CD1c-positive myeloid dendritic cell (primary cell): Measurements from ENCODE around the gene CSF2RB.

ENCODE experiments used
- DNase-seq: peaks from one replicate; pipeline ENCODE4 v3.0.0-alpha.2; 2016; ENCODE audit errors: extremely low spot score

Gene CSF2RB

DNA sequence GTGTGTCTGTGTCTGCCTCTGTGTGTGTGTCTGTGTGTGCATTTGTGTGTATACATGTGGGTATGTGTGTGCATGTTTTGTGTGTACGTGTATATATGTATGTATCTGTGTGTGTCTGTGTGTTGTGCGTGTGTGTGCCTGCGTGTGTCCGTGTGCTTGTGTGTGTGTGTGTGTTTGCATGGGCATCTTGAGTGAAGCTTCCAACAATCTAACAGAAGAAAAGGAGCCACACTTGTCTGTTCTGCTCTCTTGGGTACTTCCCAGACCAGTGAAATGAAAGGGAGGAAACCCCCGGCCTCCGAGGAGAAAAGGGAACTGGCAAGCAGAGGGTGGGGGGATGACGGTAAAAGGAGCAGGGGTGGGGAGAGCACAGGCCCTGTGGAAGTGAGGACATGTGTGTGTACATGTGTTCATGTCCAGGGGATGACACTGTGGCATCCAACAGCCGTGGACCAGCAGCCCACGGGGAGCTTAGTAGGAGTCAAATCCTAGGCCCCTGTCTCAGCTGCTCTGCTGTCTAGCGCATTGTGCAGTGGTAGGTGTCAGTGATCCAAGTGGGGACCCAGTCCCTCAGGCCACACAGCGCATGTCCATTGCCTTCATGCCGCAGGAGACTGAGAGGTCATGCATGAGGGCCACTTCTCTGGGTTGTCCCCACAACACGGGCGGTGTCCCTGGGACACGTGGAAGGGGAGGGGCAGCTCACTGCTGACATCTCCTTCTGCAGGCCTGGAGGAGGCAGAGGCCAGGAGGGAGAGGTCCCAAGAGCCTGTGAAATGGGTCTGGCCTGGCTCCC, 8.1 kb downstream of the CSF2RB start:
- DNase-seq: peak; percentile 84

DNA sequence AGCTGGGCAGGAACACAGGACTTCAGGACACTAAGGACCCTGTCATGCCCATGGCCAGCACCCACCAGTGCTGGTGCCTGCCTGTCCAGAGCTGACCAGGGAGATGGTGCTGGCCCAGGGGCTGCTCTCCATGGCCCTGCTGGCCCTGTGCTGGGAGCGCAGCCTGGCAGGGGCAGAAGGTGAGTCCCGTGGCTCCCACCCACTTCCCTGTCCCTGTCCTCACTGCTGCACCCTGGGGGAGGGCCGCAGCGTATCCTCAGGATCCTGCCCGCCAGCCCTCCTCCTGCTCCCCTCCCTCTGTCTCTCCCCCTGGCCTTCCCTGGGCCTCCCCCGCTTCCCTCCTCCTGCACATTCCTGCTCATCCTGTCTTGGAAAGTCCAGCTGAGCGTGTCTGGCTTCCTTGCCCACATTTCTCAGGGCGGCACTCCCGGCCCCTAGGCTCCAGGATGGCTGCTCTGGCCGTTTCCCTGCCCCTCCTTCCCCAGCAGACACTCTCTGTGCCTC, 8.7 kb downstream of the CSF2RB start:
- DNase-seq: no peak

DNA sequence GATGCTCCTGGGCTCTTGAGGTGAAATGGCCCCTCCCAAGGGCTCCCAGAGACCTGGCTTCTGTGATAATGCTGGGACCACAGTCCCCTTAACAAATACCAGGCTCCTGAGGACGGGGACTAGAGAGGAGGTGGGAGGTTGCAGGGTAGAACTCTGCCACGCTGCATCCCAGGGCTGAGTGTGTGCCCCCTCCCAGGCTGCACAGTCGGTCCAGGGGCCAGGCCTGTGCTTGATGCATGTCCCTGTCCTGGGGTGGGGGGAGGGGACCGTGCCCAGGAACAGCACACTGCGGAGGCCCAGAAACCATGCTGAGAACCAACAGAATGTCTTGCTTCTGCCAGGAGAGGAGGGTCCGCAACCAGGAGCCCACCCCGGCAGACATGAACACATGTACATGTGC, 9.3 kb downstream of the CSF2RB start:
- DNase-seq: no peak

DNA sequence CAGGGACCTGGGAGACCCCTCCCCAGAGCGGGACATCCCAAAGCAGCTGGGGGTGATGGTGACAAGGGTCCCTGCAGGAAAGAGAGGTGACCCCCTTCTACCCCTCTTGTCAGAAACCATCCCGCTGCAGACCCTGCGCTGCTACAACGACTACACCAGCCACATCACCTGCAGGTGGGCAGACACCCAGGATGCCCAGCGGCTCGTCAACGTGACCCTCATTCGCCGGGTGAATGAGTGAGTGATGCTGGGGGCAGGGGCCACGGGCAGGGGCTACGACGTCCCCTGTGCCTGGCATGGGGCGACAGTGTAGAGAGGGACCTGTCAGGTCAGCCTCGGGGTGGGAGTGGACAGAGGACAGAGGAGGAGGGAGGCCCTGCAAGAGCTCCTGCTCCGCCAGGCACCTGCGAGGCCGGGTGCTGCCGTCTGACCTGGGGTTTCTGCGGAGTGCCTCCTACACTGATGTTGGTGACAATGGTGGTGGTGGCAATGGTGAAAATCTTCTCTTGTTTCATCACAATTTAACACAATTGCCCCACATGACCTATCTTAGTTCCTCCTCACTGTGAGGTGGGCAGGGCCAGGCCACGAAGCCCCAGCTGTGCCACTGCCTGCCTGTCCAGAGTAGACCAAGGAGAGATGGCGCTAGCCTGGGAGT, 9.8 kb downstream of the CSF2RB start:
- peak; percentile 47 for DNase-seq

DNA sequence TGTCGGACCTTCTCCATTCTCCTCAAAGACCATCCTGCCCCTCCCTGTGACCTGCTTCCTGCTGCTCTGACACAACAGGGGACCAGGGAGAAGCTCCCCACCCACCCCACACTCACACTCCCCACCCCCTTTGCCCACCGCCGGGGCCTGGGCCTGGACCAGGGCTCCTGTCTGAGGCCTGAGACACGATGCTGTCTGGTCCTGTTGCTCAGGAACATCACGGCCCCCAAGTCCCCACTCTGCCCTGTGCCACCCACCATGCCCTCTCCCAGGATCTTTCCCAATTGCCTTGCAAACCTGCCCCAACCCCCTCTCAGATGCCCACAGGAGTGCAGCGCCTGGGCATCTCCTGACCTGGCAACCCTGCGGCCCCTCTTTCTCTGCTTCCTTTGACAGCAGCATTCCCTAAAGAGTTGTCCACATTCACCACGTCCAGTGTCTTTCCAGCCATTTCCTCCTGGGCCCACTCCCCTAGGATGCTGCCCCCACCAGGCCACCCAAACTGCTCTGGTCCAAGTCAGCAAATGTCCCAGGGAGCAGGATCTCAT, 10.8 kb downstream of the CSF2RB start:
- DNase-seq: no peak

DNA sequence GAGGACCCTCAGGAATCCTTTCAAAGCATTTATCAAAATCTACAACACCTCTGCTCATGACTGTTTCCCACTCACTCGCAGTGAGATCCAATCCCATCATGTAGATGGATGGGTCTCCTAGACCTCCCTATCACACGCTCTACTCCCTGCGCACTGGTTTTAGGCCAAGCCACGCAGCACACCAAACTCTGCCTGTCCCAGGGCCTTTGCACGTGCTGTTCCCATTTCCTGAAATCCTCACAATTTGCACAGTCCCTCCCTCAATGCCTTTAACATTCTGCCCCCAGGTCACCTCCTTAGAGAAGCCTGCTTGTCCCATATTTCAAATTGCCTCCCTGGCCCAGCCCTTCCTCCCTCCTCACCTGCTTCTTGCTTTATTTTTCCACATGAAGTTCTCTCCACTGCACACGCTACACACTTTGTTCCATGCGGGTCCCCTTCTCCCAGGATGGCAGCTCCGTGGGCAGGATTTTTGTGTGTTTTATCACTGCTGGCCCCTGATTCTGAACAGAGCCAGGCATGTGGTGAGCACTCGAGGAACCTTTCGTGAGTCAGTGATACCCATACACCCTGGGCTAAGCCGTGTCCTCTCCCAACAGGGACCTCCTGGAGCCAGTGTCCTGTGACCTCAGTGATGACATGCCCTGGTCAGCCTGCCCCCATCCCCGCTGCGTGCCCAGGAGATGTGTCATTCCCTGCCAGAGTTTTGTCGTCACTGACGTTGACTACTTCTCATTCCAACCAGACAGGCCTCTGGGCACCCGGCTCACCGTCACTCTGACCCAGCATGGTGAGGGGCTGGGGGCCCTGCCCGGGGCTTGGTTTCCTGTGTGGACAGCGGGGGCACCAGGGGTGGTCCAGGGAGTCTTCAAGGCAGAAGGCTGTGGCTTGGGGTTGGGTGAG, 12.2 kb downstream of the CSF2RB start:
- DNase-seq: no peak

DNA sequence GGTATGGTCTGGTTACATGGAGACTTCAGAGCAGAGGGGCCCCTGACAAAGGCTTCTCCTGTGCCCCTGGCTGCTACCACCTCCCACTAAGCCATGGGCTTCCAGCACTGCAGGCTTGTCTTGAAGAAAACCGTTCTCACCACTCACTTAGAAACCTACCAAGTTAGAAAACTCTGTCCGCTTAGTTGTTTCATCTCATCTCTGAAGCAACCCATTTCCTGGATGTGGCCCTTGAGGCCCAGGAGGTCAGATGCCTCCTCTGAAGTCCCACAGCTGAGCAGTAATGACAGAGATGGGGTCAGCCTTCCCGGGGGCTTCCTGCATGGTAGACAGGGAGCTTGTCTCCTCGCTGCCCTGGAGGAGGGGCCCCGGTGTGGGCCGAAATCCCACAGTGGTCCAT, 12.9 kb downstream of the CSF2RB start:
- no peak for DNase-seq

DNA sequence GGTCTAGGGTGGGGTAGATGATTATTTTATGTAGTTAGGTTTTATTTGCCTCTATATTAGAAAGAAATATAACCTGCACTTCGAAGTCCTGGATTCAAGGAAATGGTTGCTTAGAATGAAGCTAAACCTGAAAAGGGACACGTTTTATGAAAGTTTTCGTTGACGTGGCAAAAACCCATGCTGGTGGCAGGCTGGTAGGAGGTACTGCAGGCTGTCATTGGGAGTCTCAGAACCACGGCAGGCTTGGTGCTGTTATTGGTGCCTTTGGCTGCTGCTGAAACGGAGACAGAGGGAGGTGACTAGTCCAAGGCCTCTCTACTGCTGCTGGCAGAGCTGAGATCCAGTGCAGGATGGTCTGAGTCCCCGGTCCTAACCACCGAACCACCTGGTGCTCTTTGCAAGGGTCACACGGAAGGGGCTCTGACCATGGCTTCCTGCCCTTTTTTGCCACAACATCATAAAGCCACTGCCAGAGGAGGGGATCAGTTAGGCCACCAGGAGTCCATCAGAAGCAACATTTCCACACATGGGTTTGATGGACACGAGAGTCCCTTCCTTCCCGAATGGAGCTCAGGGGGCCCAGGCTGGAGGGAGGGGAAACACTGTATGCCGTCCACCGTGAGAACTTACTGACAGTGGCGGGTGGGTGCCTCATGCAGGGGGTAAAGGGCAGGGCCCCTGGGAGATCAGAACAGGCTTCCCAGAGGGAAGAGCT, 13.4 kb downstream of the CSF2RB start:
- DNase-seq: no peak

DNA sequence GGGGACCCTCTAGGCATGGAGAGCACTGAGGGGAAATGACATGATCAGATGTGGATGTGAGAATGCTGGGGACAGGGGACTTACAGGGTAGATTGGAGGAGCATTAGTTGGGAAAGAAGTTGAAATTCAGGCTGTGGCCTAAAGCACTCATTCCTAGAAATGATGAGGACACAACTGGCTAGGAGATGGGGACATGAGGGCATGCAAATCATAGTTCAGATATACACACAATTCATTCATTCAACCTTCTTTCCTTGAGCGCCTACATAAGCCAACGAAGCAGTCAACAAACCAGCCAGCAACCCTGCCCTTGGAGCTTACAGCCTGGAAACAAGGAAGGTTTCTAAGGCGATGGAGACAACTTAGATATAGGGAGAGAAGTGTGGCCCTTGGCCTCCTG, 14.2 kb downstream of the CSF2RB start:
- no peak for DNase-seq

DNA sequence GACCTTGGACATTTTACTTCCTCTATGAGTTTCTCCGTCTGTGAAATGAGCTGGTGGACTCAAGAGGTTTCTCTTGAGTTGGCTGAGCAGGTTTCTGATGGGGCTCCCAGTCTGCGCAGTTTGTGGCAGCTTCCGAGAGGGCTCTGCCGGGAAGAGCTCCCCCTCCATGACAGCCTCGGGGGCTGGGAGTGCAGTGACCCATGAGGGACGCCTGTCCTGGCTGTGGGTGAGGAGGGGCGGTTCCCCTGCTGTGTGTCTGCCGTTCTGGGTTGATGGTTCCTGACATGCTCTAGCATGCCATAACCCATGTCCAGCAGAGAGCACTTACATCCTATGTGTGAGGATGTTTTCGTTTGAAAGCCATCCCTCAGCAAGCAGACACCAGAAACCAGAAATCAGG, 14.8 kb downstream of the CSF2RB start:
- DNase-seq: no peak

DNA sequence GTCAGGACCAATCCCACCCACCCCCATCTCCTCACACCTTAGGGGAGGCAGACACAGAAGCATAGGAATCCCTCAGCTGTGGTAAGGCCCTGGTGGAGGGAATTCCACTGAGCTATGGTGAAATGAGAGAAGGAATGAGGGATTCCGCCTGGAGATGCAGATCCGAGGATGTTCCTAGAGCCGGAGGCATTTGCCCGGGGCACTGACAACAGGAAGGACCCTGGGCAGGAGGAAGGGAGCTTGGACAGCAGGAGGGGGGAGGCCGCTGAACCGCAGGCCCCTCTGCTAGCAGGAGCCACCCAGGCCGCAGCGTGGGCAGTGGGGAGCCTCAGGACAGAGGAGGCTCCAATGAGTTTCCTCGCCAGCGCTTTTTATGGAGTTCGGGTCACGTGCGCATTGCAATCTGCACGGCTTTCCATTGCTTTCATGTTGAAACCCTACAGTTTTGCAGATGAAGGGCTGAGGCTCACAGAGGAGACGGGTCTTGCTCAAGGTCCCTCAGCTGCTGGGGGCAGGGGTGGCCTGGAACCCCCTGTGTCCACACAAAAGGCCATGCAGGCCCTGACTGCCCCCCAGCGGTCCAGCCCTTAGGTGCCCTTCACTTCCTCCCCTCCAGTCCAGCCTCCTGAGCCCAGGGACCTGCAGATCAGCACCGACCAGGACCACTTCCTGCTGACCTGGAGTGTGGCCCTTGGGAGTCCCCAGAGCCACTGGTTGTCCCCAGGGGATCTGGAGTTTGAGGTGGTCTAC, 15.5 kb downstream of the CSF2RB start:
- no peak for DNase-seq

DNA sequence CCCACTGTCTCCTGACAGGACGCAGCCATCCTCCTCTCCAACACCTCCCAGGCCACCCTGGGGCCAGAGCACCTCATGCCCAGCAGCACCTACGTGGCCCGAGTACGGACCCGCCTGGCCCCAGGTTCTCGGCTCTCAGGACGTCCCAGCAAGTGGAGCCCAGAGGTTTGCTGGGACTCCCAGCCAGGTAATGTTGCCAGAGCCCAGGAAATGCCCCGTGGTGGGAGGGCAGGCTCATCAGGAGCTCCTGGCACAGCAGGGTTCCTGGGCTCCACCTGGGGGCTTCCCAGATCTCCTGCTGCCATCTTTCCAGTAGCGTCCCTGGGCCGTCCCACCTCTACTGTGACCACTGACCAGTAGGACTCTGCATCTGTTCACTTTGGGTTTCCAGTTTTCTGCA, 16.2 kb downstream of the CSF2RB start:
- DNase-seq: no peak

DNA sequence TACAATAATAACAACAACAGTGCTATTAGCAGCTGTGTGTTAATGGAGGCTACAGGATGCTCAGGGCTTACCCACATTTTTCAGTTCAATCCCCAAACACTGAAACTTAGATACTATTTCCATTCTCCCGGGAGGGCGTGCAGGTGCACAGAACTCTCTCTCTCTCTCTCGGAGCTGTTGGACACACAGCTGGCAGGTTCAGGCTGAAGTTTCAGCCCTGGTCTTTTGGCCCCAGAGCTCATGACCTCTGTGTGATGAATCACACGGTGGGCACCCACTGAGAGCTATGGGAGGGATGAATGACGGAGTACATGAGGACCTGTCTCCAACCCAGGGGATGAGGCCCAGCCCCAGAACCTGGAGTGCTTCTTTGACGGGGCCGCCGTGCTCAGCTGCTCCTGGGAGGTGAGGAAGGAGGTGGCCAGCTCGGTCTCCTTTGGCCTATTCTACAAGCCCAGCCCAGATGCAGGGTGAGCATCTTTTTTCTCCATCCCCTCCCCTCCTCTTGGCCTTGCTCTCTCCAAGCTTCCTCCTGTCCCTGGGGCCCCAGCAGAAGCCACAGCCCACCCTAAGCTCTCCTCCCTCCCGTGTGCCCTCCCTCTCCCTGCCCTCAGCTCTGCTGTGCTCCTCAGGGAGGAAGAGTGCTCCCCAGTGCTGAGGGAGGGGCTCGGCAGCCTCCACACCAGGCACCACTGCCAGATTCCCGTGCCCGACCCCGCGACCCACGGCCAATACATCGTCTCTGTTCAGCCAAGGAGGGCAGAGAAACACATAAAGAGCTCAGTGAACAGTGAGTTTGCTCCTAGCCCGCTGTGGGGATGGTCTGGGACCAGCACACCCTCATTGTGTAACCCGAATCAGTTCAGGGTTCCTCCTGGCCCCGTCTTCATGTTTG, 16.9 kb downstream of the CSF2RB start:
- no peak for DNase-seq

DNA sequence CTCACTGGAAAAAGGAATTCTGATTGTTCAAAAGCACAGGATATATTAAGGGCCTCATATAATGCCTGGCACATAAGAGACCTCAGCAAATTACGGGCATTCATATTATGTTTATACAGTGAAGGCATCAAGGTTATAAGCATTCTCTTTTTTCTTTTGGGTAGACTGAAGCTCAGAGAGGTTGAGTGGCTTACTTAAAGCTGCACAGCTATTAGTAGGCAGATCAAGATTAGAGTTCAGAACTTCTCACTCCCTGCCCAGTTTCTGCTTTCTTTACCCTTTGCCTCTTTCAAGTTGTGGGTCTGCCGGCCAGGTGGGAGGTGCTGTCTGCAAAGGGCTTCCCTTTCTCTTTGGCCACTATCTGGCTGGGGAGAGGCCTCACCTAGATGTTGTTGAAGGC, 18.0 kb downstream of the CSF2RB start:
- DNase-seq: no peak

DNA sequence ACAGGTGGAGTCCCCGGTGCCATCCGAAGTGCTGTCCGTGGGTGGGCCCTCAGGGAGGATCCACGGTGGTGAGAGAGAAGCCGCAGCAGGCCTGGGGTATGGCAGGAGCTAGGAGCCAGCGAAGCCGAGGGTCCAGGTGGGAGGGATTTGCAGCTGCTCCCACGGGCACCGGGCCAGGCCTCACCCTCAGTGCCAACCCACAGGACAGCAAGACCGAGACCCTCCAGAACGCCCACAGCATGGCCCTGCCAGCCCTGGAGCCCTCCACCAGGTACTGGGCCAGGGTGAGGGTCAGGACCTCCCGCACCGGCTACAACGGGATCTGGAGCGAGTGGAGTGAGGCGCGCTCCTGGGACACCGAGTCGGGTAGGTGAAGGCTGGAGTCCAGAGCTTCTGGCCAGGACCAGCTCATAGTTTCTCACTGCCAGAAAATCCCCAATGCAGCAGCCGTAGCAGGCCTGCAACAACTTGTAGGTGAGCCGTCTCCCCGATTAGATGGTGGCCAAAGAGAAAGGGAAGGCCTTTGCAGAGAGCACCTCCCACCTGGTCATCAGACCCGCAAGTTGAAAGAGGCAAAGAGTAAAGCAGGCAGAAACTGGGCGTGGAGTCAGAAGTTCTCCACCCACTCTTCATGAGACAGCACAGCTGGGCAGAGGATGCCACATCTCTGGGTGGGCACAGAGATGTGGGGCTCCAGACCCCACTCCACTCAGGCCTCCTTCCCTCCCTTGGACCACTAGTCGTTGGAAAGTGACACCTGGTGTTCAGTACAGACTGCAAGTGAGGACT, 20.4 kb downstream of the CSF2RB start:
- DNase-seq: no peak

DNA sequence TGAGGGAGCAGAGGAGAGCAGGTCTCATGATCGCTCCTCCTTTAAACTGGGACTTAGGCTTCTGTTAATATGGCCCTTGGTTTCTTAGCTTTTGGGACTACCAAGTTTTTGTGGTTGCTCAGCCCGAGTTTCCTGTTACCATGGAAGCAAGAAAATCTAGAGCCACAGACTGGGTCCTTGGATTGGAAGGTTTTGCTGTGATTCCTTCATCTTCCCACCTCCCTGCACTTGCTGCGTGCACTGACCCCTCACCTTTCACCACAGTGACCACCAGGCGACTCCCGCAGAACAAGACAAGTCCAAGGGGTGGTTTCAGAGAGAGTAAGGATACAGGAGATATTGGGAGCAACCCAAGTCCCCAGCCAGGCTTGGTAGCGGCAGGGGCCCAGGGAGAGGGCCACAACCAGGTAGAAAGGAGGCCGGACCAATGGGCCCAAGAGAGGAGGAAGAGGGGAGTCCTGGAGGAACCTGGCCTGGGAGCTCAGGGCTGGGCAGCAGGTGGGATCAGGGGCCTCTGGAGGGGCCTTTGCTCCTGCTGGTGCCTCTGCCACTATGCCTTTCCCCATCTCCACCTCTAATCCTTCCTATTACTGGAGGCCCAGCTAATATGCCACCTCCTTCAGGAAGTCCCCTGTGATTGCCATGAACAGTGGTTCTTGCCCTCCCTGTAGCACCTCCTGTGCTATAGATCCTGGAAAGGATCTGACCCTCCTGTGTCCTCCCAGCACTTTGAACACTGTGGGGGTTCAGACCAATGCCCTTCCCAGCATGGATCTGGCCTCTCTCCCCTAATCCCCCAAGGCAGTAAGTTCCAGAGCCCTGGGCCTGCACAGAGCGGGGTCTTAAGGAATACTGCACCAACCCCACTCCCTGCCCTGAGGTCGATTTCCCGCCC, 21.2 kb downstream of the CSF2RB start:
- DNase-seq: no peak

DNA sequence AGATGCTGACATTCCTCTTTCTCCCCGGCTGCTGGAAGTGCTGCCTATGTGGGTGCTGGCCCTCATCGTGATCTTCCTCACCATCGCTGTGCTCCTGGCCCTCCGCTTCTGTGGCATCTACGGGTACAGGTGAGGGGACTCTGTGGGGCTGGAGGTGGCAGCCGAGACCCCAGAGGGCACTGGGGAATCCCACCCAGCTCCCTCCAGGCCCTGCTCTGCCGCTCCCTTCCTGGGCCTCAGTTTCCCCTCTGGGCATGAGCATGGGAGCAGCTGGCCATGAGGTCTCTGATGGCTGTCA, 21.8 kb downstream of the CSF2RB start:
- no peak for DNase-seq

DNA sequence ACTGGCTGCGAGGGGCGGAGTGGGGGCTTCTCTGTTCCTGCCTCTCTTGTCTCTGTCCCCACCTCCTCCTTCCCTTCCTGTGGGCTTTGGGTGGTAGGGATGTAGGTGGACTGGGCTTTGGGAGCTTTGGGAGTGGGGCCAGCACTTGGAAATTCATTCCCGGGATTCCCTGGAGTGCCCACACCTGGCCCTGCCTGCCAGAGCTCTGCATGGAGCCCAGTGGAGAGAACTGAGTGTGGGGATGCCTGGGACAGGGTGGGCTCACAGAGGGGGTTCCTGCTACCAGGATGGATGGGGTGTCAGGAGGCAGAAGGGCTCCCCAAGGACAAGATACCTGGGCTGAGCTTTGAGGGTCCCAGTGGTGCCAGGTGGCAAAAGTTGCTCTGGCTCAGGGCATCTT, 22.3 kb downstream of the CSF2RB start:
- DNase-seq: no peak
